A673 (cell line): Measurements from ENCODE around the gene PIGO.

ENCODE experiments used
- CTCF ChIP-seq: fragments of 300-800, 200-600 bp; sonication (generic); conservative IDR thresholded peaks from 2 replicates; pipeline ENCODE4 v1.5.1; 2017; ENCODE audit warnings: low read depth, mild to moderate bottlenecking, antibody characterized with exemption, low read length, moderate library complexity, mixed read lengths
- EZH2 ChIP-seq: fragments of 200-600 bp; sonication (generic); IDR thresholded peaks from 2 replicates; pipeline ENCODE4 v1.6.1; 2017; ENCODE audit warnings: borderline replicate concordance, low read depth, mild to moderate bottlenecking, mixed read lengths, antibody characterized with exemption, low read length; ENCODE audit not compliant: poor library complexity, severe bottlenecking

GRCh38 chr9:35107297-35108290, 11.2 kb upstream of the PIGO start:
- no peak for TF ChIP-seq CTCF
- no peak for TF ChIP-seq EZH2
